HG03520 (cell line): ENCODE measurements around the gene CBX8.

ENCODE experiments used
- ATAC-seq: cut with Tn5 transposase; IDR thresholded peaks from one replicate; pipeline ENCODE4 v1.9.1; 2021; ENCODE audit warnings: mild to moderate bottlenecking, moderate library complexity; ENCODE audit not compliant: unreplicated experiment

Gene CBX8

GRCh38 chr17:79835953-79836509, 39.2 kb upstream of the CBX8 start:
- ATAC-seq, result no peak

GRCh38 chr17:79835470-79835899, 38.6 kb upstream of the CBX8 start:
- no peak for ATAC-seq

DNA sequence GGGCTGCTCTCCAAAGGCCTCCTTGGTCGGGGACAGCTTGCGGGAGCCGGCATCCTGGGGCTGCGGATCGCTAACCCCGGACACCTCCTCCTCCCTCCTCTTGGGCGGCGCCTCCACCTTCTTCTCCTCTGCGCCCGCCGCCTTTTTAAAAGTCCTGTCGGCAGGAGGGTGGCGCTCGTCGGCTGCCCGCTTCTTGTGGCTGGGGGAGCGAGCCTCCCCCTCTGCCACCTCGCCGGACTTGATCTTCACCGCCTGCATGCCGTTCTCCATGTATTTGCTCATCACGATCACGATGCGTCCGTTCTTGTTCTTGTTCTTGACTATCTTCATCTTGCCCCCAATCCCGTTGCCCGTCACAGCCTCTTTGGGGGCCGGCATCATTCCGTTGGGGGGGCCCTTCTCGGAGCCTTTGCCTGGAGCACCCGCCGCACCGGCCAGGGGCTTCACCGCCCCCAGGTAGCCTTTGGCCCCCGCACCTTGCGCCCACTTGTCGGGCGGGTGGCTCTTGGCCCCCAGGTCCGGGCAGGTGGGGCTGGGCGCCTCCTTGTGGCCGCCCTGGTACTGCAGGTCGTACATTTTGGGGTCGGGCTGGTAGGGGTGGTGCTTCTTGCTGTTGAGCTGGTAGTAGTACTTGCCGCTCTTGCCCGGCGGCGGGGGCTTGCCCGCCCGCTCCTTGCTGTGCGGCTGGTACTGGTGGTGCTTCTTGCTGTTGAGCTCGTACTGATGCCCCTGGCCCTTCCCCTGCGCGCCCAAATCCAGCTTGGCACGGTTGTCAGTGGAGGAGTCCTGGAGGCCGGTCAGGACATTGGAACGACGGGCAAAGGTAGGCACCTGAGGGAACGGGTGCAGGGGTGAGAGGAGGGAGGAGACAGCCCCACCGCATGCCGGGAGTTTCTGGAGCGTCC, 37.9 kb upstream of the CBX8 start:
- ATAC-seq, result no peak

GRCh38 chr17:79833744-79834564, 37.1 kb upstream of the CBX8 start:
- ATAC-seq, result no peak

GRCh38 chr17:79833110-79833450, 36.2 kb upstream of the CBX8 start:
- ATAC-seq, result no peak

- ATAC-seq, result no peak
These were observed 35.6 kb upstream of the CBX8 start for GRCh38 chr17:79832218-79833109.

DNA sequence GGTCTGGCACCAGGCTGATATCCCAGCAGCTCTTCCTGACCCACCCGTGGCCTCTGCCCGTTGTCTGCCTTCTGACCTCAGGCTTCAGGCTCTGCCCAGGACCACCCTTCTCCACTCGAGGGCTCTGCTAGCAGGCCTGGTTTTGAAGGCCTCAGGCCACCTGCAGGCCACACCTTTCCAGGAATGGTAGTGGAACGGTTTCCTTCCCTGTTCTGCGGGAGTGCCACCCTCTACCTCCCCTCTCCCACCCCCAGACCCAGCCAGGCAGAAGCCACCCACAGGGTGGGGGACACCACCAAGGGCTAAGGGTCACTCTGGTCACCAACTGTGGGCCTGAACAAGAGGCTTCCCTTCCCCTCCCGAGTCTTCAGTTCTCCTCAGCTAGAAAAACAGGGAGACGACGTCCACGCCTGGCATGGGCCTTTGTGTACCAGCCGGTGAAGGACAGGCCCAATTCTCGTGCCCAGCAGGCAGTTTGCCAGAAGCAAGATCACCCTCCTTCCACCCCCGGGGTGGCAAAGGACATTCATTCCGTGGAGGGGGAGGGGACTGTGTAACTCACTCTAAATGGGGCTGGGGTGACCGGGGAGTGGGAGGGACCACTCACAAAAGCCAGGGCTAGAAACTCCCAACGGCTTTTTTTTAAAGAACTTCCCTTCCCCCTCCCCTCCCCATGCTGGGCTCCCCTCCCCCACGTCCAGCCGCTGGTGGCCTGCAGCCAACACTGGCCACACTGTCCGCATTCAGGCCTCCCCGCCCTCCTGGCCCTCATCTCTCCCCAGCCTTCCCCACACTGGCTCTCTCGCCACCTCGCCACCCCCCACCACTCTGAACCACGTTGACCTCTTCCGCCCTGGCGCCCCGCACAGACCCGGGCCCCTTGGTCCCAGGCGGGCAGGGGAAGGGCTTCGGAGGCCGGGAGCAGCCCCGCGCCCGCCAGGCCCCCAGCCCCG, 34.7 kb upstream of the CBX8 start:
- ATAC-seq, result no peak

- ATAC-seq, result no peak
These were observed 33.9 kb upstream of the CBX8 start for GRCh38 chr17:79830763-79831264.

GRCh38 chr17:79830303-79830702, 33.4 kb upstream of the CBX8 start:
- ATAC-seq, result no peak

DNA sequence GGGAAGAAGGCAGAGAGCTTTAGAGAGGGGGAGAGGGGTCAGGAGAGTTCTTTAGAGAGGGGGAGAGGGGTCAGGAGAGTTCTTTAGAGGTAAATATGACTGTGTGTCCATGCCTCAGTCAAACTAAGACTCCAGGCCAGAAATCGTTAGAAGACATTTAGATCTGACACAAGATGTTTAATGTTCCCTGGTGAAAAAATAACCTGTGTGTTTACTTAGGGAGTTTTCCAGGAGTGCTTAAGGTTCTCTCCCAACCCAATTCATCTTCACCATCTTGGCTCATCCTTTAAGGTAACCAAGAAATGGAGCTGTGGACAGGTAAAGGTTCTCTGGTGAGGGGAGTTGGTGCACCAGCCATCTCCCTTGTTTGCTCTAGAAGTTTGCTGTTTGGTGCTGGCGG, 32.6 kb upstream of the CBX8 start:
- no peak for ATAC-seq

GRCh38 chr17:79829004-79829403, 32.1 kb upstream of the CBX8 start:
- no peak for ATAC-seq

GRCh38 chr17:79826841-79827578, 30.1 kb upstream of the CBX8 start:
- no peak for ATAC-seq

GRCh38 chr17:79826204-79826680, 29.4 kb upstream of the CBX8 start:
- ATAC-seq, result no peak

- ATAC-seq, result no peak
These were observed 28.7 kb upstream of the CBX8 start for GRCh38 chr17:79825580-79825921.

DNA sequence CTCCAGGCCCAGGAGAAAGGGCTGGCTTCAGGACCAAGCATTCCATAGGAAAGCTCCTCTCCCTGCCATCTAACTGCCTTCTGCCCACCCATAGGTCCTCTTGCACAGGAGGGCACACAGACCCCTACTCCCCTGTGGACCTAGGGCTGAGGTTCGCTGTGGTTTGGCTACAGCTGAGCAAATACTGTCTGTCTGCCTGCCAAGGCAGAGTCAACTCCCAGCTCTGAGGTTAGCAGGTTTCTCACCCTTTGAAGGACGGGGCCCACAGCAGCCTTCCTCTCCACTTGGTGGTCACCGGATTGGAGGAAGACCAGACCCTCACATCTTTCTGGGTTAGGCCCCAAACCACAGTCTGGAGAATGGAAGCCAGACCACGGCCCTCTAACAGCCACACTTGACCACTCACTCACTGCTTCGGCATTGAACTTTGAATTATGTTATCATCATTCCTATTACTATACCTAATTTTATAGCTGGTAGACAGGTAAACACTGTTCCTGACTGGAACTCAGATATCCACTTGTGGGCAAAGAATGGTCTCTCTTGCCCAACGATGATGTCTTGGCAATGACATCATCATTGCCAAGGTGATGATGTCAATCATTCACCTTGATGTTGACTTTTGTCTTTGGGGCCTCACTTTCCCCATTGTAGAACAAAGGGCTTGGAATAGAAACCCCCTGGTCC, 28.2 kb upstream of the CBX8 start:
- ATAC-seq, result no peak

- ATAC-seq, result no peak
These were observed 27.4 kb upstream of the CBX8 start for GRCh38 chr17:79824234-79824633.

- ATAC-seq, result no peak
These were observed 25.8 kb upstream of the CBX8 start for GRCh38 chr17:79822583-79823124.
